ENCODE data around the gene CATSPERD. TPM values are rescaled to one million over a fixed set of nuclear protein-coding genes. Genes with fewer than 3 reads are reported as not detected.

CATSPERD gene
- total and polyA plus RNA-seq, 9 of the 15 experiments (the other 6 are each of a cell fraction or from before 2014, with no cell fraction given): not detected

DNA sequence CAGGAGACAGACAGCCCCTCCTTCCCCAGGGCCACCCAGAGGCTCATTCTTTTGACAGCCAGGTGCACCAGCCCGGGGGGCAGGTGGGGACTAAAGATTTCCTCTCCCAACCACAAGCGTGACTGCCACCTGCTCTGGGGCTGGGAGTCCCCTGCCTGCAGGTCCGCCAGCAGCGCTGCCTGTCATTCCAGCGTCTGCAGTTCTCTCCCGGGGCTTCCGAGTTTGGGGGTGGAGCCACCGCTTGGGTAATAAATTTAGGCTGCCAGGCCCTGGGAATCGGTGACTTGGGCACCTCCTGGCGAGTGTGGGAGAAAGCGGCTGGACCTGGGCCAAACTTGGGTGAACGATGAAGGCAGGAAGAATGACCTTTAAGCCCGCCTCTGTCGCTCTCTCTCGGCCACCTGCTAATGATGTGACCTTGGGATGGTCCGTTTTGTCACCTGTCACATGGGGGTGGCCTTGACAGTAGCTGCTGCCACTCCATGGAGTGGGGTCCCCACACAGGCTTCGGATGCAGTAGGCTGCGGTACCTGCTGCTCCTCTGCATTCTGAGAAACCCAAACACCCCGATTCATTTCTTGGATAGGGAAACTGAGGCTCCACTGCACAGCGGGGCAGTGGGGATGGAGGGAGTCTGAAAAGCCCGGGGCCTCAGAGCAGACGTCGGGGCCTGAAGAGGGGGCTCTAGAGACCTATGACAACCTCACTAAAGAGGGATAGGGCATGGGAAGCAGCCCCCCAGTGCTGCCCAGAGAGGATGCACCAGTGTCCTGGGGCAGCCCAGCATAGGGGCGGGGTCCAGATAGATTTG, 106.3 kb downstream of the CATSPERD start (continued):
- TF ChIP-seq, protein P1, sequence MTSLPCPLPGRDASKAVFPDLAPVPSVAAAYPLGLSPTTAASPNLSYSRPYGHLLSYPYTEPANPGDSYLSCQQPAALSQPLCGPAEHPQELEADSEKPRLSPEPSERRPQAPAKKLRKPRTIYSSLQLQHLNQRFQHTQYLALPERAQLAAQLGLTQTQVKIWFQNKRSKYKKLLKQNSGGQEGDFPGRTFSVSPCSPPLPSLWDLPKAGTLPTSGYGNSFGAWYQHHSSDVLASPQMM (CRISPR knock-in tag; IDR thresholded peaks at IDR 0.05): no peak
- TF ChIP-seq, protein P2, sequence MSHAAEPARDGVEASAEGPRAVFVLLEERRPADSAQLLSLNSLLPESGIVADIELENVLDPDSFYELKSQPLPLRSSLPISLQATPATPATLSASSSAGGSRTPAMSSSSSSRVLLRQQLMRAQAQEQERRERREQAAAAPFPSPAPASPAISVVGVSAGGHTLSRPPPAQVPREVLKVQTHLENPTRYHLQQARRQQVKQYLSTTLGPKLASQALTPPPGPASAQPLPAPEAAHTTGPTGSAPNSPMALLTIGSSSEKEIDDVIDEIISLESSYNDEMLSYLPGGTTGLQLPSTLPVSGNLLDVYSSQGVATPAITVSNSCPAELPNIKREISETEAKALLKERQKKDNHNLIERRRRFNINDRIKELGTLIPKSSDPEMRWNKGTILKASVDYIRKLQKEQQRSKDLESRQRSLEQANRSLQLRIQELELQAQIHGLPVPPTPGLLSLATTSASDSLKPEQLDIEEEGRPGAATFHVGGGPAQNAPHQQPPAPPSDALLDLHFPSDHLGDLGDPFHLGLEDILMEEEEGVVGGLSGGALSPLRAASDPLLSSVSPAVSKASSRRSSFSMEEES (CRISPR knock-in tag; IDR thresholded peaks at IDR 0.05): no peak
- TF ChIP-seq, protein P3, sequence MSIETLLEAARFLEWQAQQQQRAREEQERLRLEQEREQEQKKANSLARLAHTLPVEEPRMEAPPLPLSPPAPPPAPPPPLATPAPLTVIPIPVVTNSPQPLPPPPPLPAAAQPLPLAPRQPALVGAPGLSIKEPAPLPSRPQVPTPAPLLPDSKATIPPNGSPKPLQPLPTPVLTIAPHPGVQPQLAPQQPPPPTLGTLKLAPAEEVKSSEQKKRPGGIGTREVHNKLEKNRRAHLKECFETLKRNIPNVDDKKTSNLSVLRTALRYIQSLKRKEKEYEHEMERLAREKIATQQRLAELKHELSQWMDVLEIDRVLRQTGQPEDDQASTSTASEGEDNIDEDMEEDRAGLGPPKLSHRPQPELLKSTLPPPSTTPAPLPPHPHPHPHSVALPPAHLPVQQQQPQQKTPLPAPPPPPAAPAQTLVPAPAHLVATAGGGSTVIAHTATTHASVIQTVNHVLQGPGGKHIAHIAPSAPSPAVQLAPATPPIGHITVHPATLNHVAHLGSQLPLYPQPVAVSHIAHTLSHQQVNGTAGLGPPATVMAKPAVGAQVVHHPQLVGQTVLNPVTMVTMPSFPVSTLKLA (conservative IDR thresholded peaks at IDR 0.05): no peak
- TF ChIP-seq, protein P4, sequence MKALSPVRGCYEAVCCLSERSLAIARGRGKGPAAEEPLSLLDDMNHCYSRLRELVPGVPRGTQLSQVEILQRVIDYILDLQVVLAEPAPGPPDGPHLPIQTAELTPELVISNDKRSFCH (CRISPR knock-in tag; IDR thresholded peaks at IDR 0.05): no peak
- TF ChIP-seq, protein P4 (tag; IDR thresholded peaks at IDR 0.05): no peak

Measured in K562 (cell line).